ENCODE data around the gene MCM10.
"Not testable (repeated sequence)": the region's sequence is repeated elsewhere in the genome, so short reads cannot be mapped to it uniquely, and the experiment has no call there.

The MCM10 gene

DNA sequence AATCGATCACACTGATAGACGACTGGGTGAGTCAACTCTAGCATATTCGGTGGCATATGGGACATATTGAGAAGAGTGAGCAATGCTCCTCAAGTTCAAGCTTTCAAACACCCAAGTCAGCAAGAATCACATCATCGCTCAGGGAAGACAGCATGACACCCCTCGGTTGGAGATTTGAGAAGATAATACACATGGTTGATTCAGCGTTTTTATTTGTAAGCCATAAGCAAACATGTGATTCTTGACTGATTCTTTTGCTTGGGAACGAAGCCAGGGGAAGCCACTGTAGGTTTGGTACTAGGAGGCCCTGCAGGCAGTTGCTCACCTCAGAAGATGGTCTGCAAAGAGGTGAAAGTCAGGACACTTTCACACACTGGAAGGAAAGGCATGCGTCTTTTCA is 60.2 kb downstream of the MCM10 start:
- DNase-seq (ENCODE audit: low spot score), result no peak

- DNase-seq (ENCODE audit: low spot score), result no peak
Observed at GRCh38 chr10:13222151-13222550, 60.8 kb downstream of the MCM10 start.

DNA sequence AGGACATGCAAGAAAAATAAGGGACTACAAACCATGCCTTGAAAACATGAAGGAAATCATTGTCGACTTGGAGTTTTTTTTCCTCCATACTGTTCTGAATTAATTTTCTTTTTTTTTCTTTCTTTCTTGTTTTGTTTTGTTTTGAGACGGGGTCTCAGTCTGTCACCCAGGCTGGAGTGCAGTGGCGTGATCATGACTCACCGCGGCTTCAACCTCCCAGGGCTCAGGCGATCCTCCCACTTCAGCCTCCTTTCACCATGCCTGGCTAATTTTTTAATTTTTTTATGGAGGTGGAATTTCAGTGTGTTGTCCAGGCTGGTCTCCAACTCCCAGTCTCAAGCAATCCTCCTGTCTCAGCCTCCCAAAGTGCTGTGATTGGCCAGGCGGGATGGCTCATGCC is 61.2 kb downstream of the MCM10 start:
- no peak for DNase-seq (ENCODE audit: low spot score)

- no peak for DNase-seq (ENCODE audit: low spot score)
Observed at GRCh38 chr10:13223241-13223640, 61.9 kb downstream of the MCM10 start.

DNA sequence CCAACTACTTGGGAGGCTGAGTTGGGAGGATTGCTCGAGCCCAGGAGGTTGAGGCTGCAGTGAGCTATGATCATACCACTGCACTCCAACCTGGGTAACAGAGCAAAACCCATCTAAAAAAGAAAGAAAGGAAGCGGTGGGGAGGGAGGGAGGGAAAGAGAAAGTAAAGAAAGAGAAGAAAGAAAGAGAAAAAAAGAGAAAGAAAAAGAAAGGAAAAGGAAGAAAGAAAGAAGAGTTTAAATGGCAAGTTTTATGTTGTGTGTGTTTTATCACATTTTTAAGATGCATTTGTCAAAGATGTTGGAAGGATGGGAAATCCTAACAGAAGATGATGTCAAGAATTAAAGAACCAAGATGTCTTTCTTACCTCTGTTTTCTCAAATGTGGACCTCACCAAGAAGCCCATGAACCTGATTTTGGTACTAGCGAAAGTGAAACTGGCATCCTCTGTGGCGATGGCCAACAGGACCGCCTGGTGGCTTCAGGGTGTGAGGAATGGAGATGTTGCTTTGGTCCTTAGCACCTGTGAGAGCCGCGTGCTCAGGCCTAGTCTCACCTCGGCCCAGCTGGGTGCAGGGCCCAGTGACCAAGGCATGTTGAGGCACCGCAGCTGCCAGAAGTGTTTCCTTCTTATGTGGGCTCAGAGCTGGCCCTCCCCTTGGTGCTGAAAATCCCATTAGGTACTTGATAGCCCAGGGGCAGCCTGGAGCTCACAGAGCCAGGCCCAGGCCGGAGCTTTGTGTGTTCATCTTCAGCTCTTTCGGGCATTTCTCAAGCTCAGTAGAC is 63.0 kb downstream of the MCM10 start:
- no peak for DNase-seq (ENCODE audit: low spot score)

DNA sequence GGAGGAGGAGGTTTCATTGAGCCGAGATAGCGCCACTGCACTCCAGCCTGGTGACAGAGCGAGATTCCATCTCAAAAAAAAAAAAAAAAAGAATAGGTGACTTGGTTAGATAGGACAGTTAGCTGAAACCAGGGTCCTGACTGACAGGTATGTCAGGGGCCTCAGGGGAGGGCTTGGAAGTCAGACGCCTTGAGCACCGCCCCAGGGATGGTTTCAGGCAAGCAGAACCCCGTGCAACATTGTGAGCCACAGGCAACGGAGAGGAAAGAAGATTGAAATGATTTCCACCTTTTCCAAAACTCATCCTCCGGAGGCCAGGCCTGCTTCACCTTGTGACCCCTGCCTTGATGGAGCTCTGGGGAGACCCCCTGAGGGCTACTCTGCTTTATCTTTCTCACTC is 64.2 kb downstream of the MCM10 start:
- no peak for DNase-seq (ENCODE audit: low spot score)

- no peak for DNase-seq (ENCODE audit: low spot score)
Observed at GRCh38 chr10:13227031-13227430, 65.7 kb downstream of the MCM10 start.

DNA sequence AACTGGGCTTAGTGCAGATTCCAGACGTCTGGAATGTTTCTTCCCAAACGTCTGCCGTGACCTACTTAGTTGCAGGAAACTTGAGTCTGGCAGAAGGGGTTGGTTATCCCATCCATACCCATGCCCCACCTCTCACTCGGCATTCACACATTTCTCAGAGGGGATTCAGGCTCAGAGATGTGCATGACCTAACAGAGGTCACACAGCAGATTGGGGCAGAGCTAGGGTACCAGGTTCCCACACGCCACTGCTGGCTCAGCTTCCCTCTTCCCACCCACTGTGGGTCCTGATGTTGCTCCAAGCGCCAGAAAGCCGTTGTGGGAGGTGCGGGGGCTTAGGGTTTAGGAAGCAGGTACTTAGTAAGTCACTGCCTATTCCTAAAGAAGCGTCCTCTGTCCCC is 69.8 kb downstream of the MCM10 start:
- DNase-seq (ENCODE audit: low spot score), result no peak

GRCh38 chr10:13231808-13232207 is 70.5 kb downstream of the MCM10 start:
- DNase-seq (ENCODE audit: low spot score), result no peak

- no peak for DNase-seq (ENCODE audit: low spot score)
Observed at GRCh38 chr10:13233358-13233757, 72.0 kb downstream of the MCM10 start.

DNA sequence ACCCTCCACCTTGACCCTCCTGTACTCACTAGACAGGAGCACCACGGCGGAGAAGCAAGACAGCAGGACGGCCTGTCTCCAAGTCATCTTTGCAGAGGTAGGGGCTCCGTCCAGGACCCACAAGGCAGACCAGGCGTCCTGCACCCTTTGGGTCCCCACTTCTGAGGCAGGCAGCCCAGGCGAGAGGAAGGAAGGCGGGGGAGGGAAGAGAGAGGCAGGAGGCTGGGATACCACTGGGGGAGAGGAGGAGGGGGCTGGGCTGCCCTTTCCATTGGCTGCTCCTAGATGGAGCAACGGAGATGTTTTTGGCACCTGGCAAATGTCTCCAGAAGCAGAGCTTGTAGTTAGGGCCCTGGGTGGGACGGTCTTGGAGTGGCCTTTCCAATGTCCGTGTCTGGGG is 72.8 kb downstream of the MCM10 start, which contains the start of gene UCMA:
TSS of gene UCMA (minus strand) at position 203 of the 400 bp plus-strand sequence. CDS start at position 87, 116 bp downstream.
- no peak for DNase-seq (ENCODE audit: low spot score)

DNA sequence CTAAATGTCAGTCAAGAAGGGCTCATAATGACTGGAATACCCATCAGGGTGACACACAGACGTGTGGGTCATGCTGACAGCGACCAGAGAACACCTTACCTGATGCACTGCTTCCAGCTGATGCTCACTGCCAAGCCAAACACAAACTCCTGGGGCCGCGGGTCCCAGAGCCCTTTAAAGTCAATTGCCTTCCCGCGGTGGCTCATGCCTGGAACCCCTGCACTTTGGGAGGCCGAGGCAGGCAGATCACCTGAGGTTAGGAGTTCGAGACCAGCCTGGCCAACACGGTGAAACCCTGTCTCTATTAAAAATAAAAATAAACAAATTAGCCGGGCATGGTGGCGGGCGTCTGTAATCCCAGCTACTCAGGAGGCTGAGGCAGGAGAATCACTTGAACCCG is 73.4 kb downstream of the MCM10 start:
- DNase-seq (ENCODE audit: low spot score), result not testable (repeated sequence)

- no peak for DNase-seq (ENCODE audit: low spot score)
Observed at GRCh38 chr10:13236638-13237037, 75.3 kb downstream of the MCM10 start.

- DNase-seq (ENCODE audit: low spot score), result no peak
Observed at GRCh38 chr10:13238271-13239077, 77.1 kb downstream of the MCM10 start.

DNA sequence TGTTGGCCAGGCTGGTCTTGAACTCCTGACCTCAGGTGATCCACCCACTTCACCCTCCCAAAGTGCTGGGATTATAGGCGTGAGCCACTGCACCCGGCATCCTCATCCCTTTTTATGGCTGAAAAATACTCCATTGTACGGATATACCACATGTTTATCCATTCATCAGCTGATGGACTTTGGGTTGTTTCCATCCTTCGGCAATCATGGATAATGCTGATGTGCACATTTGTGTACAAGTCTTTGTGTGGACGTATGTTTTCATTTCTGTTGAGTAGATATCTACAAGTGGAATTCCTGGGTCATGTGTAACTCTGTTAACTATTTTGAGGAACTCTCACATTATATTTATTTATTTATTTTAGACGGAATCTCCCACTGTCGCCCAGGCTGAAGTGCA is 78.6 kb downstream of the MCM10 start:
- no peak for DNase-seq (ENCODE audit: low spot score)

GRCh38 chr10:13241613-13242012 is 80.3 kb downstream of the MCM10 start:
- no peak for DNase-seq (ENCODE audit: low spot score)

DNA sequence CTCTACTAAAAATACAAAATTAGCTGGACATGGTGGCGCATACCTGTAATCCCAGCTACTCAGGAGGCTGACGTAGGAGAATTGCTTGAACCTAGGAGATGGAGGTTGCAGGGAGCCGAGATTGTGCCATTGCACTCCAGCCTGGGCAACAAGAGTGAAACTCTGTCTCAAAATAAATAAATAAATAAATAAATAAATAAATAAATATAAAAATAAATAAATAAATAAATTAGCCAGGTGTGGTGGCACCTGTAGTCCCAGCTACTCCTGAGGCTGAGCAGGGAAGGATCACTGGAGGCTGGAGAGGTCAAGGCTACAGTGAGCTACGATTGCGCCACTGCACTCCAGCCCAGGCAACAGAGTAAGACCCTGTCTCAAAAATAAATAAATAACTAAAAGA is 80.9 kb downstream of the MCM10 start:
- not testable (repeated sequence) for DNase-seq (ENCODE audit: low spot score)

DNA sequence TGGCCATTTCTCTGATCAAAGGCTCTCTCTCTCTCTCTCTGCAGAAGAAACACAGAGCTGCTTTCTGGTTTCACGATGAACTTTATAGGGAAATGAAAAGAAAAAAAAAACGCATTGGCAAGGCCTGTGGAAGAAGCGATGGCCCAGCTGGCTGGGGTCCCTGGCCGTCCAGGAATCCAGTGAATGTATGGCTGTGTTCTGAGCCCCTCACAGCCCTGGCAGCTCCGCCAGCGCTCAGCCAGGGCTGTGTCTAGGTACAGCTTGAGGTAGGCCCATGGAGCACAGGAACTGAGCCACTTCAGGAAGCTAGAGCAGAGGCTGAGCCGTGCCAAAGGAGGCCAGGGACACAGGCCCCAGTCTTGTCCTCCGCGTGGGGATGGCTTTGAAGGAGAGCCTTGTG is 85.9 kb downstream of the MCM10 start:
- DNase-seq (ENCODE audit: low spot score), result no peak

GRCh38 chr10:13247784-13248183 is 86.4 kb downstream of the MCM10 start:
- DNase-seq (ENCODE audit: low spot score), result no peak

GRCh38 chr10:13253726-13254125 is 92.4 kb downstream of the MCM10 start:
- no peak for DNase-seq (ENCODE audit: low spot score)

- no peak for DNase-seq (ENCODE audit: low spot score)
Observed at GRCh38 chr10:13256627-13257026, 95.3 kb downstream of the MCM10 start.

DNA sequence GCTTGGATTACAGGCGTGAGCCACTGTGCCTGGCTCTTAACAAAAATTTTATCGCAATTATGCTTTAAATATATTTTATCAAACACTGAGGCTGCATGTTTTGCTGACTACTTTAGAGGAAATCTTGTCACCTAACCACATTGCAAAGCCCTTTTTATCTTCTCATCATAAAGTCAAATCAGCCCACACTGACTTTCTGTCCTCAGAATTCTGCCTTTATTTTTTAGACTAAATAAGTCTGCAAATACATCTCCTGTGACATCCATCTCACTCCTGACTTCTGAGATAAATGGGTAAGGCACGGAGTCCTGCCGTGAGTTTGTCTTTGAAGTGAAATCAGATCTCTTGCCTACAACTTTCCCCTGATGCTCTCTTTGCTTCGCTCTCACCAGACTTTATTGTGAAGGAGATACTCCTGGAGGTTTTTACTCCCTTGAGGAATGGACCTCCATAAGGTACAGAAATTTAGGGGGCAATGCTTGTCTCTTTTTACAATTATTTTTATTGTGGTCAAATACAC is 96.3 kb downstream of the MCM10 start:
- DNase-seq (ENCODE audit: low spot score), result no peak

Measured in putamen (tissue), 1 donor.